Heart left ventricle (tissue), 16 donors: ENCODE results near the gene SIGLEC14. TPM values are rescaled to one million over a fixed set of nuclear protein-coding genes. Genes with fewer than 3 reads are reported as not detected.

Experiments
- ATAC-seq, 4 donors: fragments of 200-7000 bp; cut with Tn5 transposase; one replicate each; pipeline ENCODE4 v1.9.1; 2020 to 2022; ENCODE audit warnings: moderate library complexity in 4 of 4, mild to moderate bottlenecking in 3 of 4, moderate number of reproducible peaks in 1 of 4
- DNase-seq, 5 donors: peaks; one replicate each; pipeline ENCODE4 v3.0.0-alpha.2; 2020
- H3K27ac ChIP-seq, 12 donors: fragments of 200-600 bp; sonication (generic) in 4 of 12; one replicate each; pipeline versions ENCODE4 v1.5.0 to v1.8.0; 2016 to 2022; ENCODE audit warnings: mild to moderate bottlenecking in 2 of 12
- H3K27me3 ChIP-seq, 9 donors: fragments of 200-600 bp; sonication (generic) in 2 of 9; one replicate each; pipeline versions ENCODE4 v1.5.1 to v1.8.0; 2016 to 2022; ENCODE audit warnings: mild to moderate bottlenecking in 3 of 9
- H3K36me3 ChIP-seq, 9 donors: fragments of 200-600 bp; sonication (generic) in 2 of 9; one replicate each; pipeline versions ENCODE4 v1.5.0 to v1.8.0; 2018 to 2022; ENCODE audit warnings: mild to moderate bottlenecking in 2 of 9
- H3K4me1 ChIP-seq, 12 donors: fragments of 200-600 bp; sonication (generic) in 4 of 12; one replicate each; pipeline versions ENCODE4 v1.5.0 to v1.8.0; 2016 to 2022; ENCODE audit warnings: mild to moderate bottlenecking in 3 of 12
- H3K4me3 ChIP-seq, 12 donors: fragments of 200-600 bp; sonication (generic) in 4 of 12; one replicate each; pipeline versions ENCODE4 v1.5.0 to v1.8.0; 2017 to 2022; ENCODE audit warnings: mild to moderate bottlenecking in 9 of 12, moderate library complexity in 4 of 12
- H3K9me3 ChIP-seq, 12 donors: fragments of 200-600 bp; sonication (generic) in 4 of 12; one replicate each; pipeline versions ENCODE4 v1.5.0 to v1.8.0; 2016 to 2022; ENCODE audit warnings: mild to moderate bottlenecking in 1 of 12
- POLR2A ChIP-seq, 2 donors: fragments of 450-650 bp; IDR thresholded peaks; one replicate each; pipeline ENCODE4 v1.6.1; 2017; ENCODE audit warnings: antibody characterized with exemption in 2 of 2, mild to moderate bottlenecking in 2 of 2, moderate library complexity in 2 of 2
- WGBS, 4 donors: extraction: QIAGEN DNeasy Blood & Tissue Kit in 2 of 4; methylation state at CpG; one replicate each; pipeline versions ENCODE4 v1.1.5 to v1.1.7; 2013 to 2018; 5-methylcytosine and 5-hydroxymethylcytosine counted together
- intact Hi-C, 10 donors: fragments of 100-400 bp; cut with DNase I; formaldehyde crosslinking; loops; one replicate each; pipeline versions ENCODE4 v1.11.1 to v1.14.2; 2022
- polyA plus RNA-seq, 2 donors: library from polyadenylated mRNA; stranded (reverse); fragments of 200-250 nt; gene quantifications; one replicate each; pipeline ENCODE4 v1.2.3, GENCODE V29; 2013
- total RNA-seq, 9 donors: library from RNA; depleted of rRNA in 2 of 9; stranded (reverse); fragments of >200 nt in 2 of 9; fragmentation: NEBNext Ultra II Directional in 3 of 9; extraction: Animal tissue kit (Norgen Biotek cat#: 25700) in 3 of 9; gene quantifications; one replicate each; pipeline versions ENCODE4 v1.1.0 to v1.2.4, GENCODE V29; 2016 to 2023
- TF ChIP-seq, protein P1 (sequence below), 12 donors: fragments of 200-600 bp; sonication (generic) in 4 of 12; IDR thresholded peaks; one replicate each; pipeline versions ENCODE4 v1.5.0 to v1.8.0; 2018 to 2022; ENCODE audit warnings: antibody characterized with exemption in 12 of 12, mild to moderate bottlenecking in 5 of 12
- donor health status: ischemic (EF 13 %, LVEDD 7.1; RV severe dilation, severe dysfunction).
- donor health status: healthy with polysubstance abuse.
- donor health status: DM: no; HTN: yes; CAD: no.
- donor health status: DM: no; HTN: no; CAD: no.
- donor health status: ischemic (EF 25% LVEDD 6.9; RV normal size, moderate dysfunction).
- donor health status: ischemic (EF 25% LVEDD 5.7; RV mildly dilated, moderate dysfunction).
- donor health status: healthy.
- donor health status: DM: yes; HTN: yes; CAD: no.
- donor health status: ischemic (EF 35%, LVEDD 5.7; RV mildly dilated, moderate dysfunction).
- donor health status: nonischemic (EF 11% LVEDD 7.7; RV severe dilation, severe dysfunction).
- donor health status: DM: yes; HTN: yes; CAD: no.
- donor health status: PGD.
- donor health status: ischemic (EF 29% LVEDD 5.4; RV normal size, mild dysfunction).
- donor health status: nonischemic (EF 23%, LVEDD 6.1; RV moderate dilation, normal function).

SIGLEC14 gene
- total and polyA plus RNA-seq, 11 donors: 0.20 to 17.9 (median 1.3) TPM; not detected in 2

DNA sequence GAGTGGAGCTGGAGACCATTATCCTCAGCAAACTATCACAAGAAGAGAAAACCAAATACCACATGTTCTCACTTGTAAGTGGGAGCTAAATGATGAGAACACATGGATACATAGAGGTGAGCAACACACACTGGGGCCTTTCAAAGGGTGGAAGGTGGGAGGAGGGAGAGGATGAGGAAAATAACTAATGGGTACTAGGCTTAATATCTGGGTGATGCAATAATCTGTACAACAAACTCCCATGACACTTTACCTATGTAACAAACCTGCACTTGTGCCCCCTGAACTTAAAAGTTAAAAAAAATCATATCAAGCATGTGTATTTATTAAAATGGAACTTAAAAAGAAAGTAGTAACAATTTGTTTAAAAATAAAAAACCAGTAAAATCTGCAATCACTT is 5.0 kb downstream of the SIGLEC14 start:
- intact Hi-C loops: no loop called here
- no peak overlapping the region for H3K27ac ChIP-seq
- H3K36me3 ChIP-seq: peaks cover 0 to 8% (median 0%) of the 10 kb centered on the region in 9 donors
- H3K4me3 ChIP-seq: no peak overlapping the region
- TF ChIP-seq POLR2A (IDR thresholded peaks at IDR 0.05): no peak
- TF ChIP-seq, protein P1, sequence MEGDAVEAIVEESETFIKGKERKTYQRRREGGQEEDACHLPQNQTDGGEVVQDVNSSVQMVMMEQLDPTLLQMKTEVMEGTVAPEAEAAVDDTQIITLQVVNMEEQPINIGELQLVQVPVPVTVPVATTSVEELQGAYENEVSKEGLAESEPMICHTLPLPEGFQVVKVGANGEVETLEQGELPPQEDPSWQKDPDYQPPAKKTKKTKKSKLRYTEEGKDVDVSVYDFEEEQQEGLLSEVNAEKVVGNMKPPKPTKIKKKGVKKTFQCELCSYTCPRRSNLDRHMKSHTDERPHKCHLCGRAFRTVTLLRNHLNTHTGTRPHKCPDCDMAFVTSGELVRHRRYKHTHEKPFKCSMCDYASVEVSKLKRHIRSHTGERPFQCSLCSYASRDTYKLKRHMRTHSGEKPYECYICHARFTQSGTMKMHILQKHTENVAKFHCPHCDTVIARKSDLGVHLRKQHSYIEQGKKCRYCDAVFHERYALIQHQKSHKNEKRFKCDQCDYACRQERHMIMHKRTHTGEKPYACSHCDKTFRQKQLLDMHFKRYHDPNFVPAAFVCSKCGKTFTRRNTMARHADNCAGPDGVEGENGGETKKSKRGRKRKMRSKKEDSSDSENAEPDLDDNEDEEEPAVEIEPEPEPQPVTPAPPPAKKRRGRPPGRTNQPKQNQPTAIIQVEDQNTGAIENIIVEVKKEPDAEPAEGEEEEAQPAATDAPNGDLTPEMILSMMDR (IDR thresholded peaks at IDR 0.05): no peak
- peaks cover 0 to 7% (median 0%) of the 10 kb centered on the region in 9 donors for H3K27me3 ChIP-seq
- ATAC-seq: no peak
- H3K4me1 ChIP-seq: peaks cover 0 to 10% (median 0%) of the 10 kb centered on the region in 12 donors
- no peak for DNase-seq
- peaks cover 0 to 8% (median 0%) of the 10 kb centered on the region in 12 donors for H3K9me3 ChIP-seq

DNA sequence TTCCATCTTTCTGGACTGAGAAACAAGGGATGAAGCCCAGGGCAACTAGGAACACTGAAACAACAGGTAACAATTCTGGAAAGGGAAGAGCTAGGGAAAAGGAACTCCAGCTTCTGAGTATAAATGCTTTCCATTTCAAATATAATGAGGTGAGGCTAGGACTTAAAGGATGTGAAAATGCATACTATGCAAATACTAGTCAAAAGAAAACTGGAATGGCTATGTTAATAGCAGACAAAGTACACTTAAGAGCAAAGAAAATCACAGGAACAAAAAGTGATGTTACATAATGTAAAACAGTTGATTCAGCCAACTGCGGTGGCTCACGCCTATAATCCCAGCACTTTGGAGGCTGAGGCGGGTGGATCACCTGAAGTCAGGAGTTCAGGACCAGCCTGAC is 6.2 kb downstream of the SIGLEC14 start:
- Histone ChIP-seq H3K4me1 (peaks cover 0 to 10% (median 0%) of the 10 kb centered on the region in 12 donors), H3K36me3 (peaks cover 0 to 8% (median 0%) of the 10 kb centered on the region in 9 donors), H3K27ac (no peak overlapping the region), H3K9me3 (peaks cover 0 to 8% (median 0%) of the 10 kb centered on the region in 12 donors), H3K4me3 (no peak overlapping the region), H3K27me3 (peaks cover 0 to 7% (median 0%) of the 10 kb centered on the region in 9 donors)
- 84 to 94% (median 87%) methylated on average over 3 of the region's 3 CpGs; no CpG with 5 or more reads in 1 of the 4 donors for WGBS, 4 donors
- no peak for DNase-seq
- intact Hi-C loops: no loop called here
- TF ChIP-seq POLR2A (IDR thresholded peaks at IDR 0.05): no peak
- TF ChIP-seq, protein P1 (IDR thresholded peaks at IDR 0.05): no peak
- ATAC-seq: no peak

DNA sequence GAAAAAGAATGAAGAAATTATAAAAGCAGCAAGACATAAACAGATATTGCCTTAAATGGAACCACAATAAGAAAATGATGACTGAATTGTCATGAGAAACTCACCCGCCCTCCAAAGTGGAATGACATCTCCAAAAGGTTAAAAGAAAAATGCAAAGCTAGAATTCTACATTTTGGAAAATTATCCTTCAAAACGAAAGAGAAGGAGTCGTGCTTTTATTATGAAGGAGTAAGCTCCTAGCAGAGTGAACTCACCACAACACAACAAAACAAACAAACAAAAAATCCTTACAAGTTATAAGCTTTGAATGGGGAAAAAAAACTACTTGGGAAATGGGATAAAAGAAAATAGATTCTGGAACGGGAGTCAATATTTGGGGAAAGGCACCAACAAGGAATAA is 6.7 kb downstream of the SIGLEC14 start:
- ATAC-seq (no peak), DNase-seq (no peak)
- intact Hi-C loops: loop anchor here in 1 of 10 donors (10.0 kb wide), 1 partner anchor 105 kb away; the partner anchor contains the start of gene SIGLEC6
- H3K27me3 ChIP-seq: peaks cover 0 to 7% (median 0%) of the 10 kb centered on the region in 9 donors
- no peak overlapping the region for H3K4me3 ChIP-seq
- H3K9me3 ChIP-seq: peaks cover 0 to 8% (median 0%) of the 10 kb centered on the region in 12 donors
- 67 to 71% (median 68%) methylated on average over 4 of the region's 4 CpGs; no CpG with 5 or more reads in 1 of the 4 donors for WGBS, 4 donors
- TF ChIP-seq, protein P1 (IDR thresholded peaks at IDR 0.05): no peak
- no peak for TF ChIP-seq POLR2A (IDR thresholded peaks at IDR 0.05)
- peaks cover 0 to 10% (median 0%) of the 10 kb centered on the region in 12 donors for H3K4me1 ChIP-seq
- no peak overlapping the region for H3K27ac ChIP-seq
- peaks cover 0 to 8% (median 0%) of the 10 kb centered on the region in 9 donors for H3K36me3 ChIP-seq

DNA sequence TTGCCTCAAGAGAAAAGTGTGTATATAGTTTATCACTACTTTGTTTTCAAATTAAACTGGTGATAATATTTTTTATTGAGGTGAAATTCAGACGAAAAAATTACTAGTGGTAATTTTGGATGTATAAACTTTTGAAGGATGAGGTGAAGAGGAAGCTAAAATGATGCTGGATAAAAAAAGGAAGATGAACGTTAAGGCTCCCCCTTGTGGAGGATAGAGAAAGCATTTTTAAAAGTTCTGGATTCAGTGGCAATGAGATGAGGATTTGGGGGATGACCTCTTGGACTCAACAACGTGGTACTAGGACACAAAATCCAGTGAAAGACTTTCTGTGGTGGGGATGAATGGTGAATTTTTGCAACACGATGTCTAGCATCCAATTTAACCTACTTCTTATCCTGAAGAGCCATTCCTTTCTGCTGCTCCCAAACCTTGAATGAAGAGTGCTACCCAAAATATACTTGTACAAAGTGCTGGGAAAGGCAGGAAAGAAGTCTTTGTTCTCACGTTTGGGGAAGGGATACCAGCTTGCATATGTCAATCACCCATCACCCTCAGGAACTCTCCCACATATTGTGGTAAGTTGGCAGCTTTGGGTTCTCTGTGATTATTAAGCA is 9.2 kb downstream of the SIGLEC14 start:
- Histone ChIP-seq H3K4me1 (peaks cover 0 to 10% (median 0%) of the 10 kb centered on the region in 12 donors), H3K4me3 (no peak overlapping the region), H3K27ac (no peak overlapping the region), H3K9me3 (peaks cover 0 to 8% (median 0%) of the 10 kb centered on the region in 12 donors), H3K36me3 (no peaks in the 10 kb centered on the region), H3K27me3 (peaks cover 0 to 7% (median 0%) of the 10 kb centered on the region in 9 donors)
- WGBS, 4 donors: 14 to 17% (median 15%) methylated on average over 5 of the region's 5 CpGs; no CpG with 5 or more reads in 1 of the 4 donors
- intact Hi-C loops: loop anchor here in 1 of 10 donors (10.0 kb wide), 1 partner anchor 103 kb away; the partner anchor contains the start of gene SIGLEC6
- TF ChIP-seq, protein P1 (IDR thresholded peaks at IDR 0.05): peak in 9 of 12 donors; percentile 17 to 56 (median 27)
- TF ChIP-seq POLR2A (IDR thresholded peaks at IDR 0.05): no peak
- no peak for ATAC-seq
- DNase-seq: no peak
